CD14-positive monocyte (primary cell): ENCODE measurements around the gene CUZD1. TPM values are rescaled to one million over a fixed set of nuclear protein-coding genes. Genes with fewer than 3 reads are reported as not detected.

ENCODE experiments used
- DNase-seq, 3 donors: peaks; one replicate each; pipeline ENCODE4 v3.0.0-alpha.2; 2011 to 2022
- H2AFZ ChIP-seq: 2 replicates; pipeline ENCODE4 v1.6.0; 2012; ENCODE audit warnings: mild to moderate bottlenecking, low read depth, low read length, inconsistent platforms; ENCODE audit not compliant: insufficient read depth, poor library complexity, severe bottlenecking
- H3K27ac ChIP-seq, 2 donors: 1 replicate in 1 of 2; 2 replicates in 1 of 2; pipeline ENCODE4 v1.5.1; 2012 to 2013; ENCODE audit warnings: low read length in 2 of 2, control low read depth in 1 of 2, inconsistent platforms in 1 of 2, low read depth in 1 of 2, mild to moderate bottlenecking in 1 of 2
- H3K27me3 ChIP-seq, 2 donors: one replicate each; pipeline versions ENCODE4 v1.6.0 to v1.6.1; 2011 to 2013; ENCODE audit warnings: low read length in 2 of 2; ENCODE audit not compliant: control insufficient read depth in 2 of 2, insufficient read depth in 2 of 2
- H3K36me3 ChIP-seq, 2 donors: replicated peaks in 1 of 2; 1 replicate in 1 of 2; 2 replicates in 1 of 2; pipeline versions ENCODE4 v1.5.1 to v1.6.1; 2012 to 2013; ENCODE audit warnings: low read length in 2 of 2, control low read depth in 1 of 2, inconsistent platforms in 1 of 2, mild to moderate bottlenecking in 1 of 2; ENCODE audit not compliant: insufficient read depth in 2 of 2, control insufficient read depth in 1 of 2
- H3K4me1 ChIP-seq, 2 donors: 1 replicate in 1 of 2; 2 replicates in 1 of 2; pipeline versions ENCODE4 v1.5.1 to v1.6.1; 2012 to 2013; ENCODE audit warnings: low read length in 2 of 2, control low read depth in 1 of 2, inconsistent platforms in 1 of 2, mild to moderate bottlenecking in 1 of 2, moderate library complexity in 1 of 2; ENCODE audit not compliant: insufficient read depth in 2 of 2, control insufficient read depth in 1 of 2
- H3K4me2 ChIP-seq: replicated peaks from 2 replicates; pipeline ENCODE3; 2012; ENCODE audit warnings: low read length, moderate library complexity, mild to moderate bottlenecking; ENCODE audit not compliant: poor library complexity, severe bottlenecking; ENCODE audit errors: extremely low read depth
- H3K4me3 ChIP-seq, 3 experiments: fragments of 200-600 bp in 1 of 3; sonication (generic) in 1 of 3; replicated peaks in 1 of 3; 1 replicate in 2 of 3; 2 replicates in 1 of 3; pipeline ENCODE4 v1.5.1; 2011 to 2013; ENCODE audit warnings: low read length in 3 of 3, mild to moderate bottlenecking in 3 of 3, control low read depth in 2 of 3, low read depth in 2 of 3, inconsistent platforms in 1 of 3, moderate library complexity in 1 of 3
- H3K79me2 ChIP-seq: 2 replicates; pipeline ENCODE4 v1.6.0; 2012; ENCODE audit warnings: mild to moderate bottlenecking, control low read depth, inconsistent platforms, low read length, moderate library complexity; ENCODE audit not compliant: insufficient read depth
- H3K9ac ChIP-seq: 2 replicates; pipeline ENCODE4 v1.6.0; 2017; ENCODE audit warnings: low read length, mild to moderate bottlenecking; ENCODE audit not compliant: insufficient read depth, poor library complexity, severe bottlenecking
- H3K9me3 ChIP-seq, 2 donors: replicated peaks in 1 of 2; 1 replicate in 1 of 2; 2 replicates in 1 of 2; pipeline versions ENCODE4 v1.5.1 to v1.6.1; 2012 to 2013; ENCODE audit warnings: low read length in 2 of 2, control low read depth in 1 of 2; ENCODE audit not compliant: control insufficient read depth in 1 of 2, insufficient read depth in 1 of 2
- H4K20me1 ChIP-seq: 2 replicates; pipeline ENCODE4 v1.6.0; 2012; ENCODE audit warnings: mild to moderate bottlenecking, low read length, control low read depth, moderate library complexity; ENCODE audit not compliant: insufficient read depth
- H3K27ac Mint-ChIP-seq, 7 donors: one replicate each; pipeline ENCODE4 v1.8.0; 2020; ENCODE audit warnings: mild to moderate bottlenecking in 7 of 7, mixed read lengths in 7 of 7, moderate library complexity in 6 of 7, inconsistent platforms in 2 of 7
- H3K27me3 Mint-ChIP-seq, 3 donors: one replicate each; pipeline ENCODE4 v1.8.0; 2021 to 2022; ENCODE audit warnings: low read depth in 3 of 3, mild to moderate bottlenecking in 3 of 3, mixed read lengths in 3 of 3, moderate library complexity in 3 of 3, inconsistent platforms in 1 of 3
- H3K36me3 Mint-ChIP-seq, 2 donors: one replicate each; pipeline ENCODE4 v1.8.0; 2020; ENCODE audit warnings: mixed read lengths in 2 of 2, inconsistent platforms in 1 of 2, mild to moderate bottlenecking in 1 of 2
- H3K4me1 Mint-ChIP-seq: one replicate; pipeline ENCODE4 v1.8.0; 2020; ENCODE audit warnings: mild to moderate bottlenecking, mixed read lengths
- H3K4me3 Mint-ChIP-seq, 2 donors: one replicate each; pipeline ENCODE4 v1.8.0; 2020; ENCODE audit warnings: mild to moderate bottlenecking in 2 of 2, mixed read lengths in 2 of 2, moderate library complexity in 1 of 2
- H3K9me3 Mint-ChIP-seq, 7 donors: one replicate each; pipeline ENCODE4 v1.8.0; 2020 to 2022; ENCODE audit warnings: mixed read lengths in 7 of 7, mild to moderate bottlenecking in 6 of 7, moderate library complexity in 6 of 7, inconsistent platforms in 2 of 7
- WGBS: methylation state at CpG from one replicate; pipeline ENCODE4 v1.1.5; 2013; ENCODE audit warnings: missing lambda C conversion rate; ENCODE audit not compliant: insufficient coverage; 5-methylcytosine and 5-hydroxymethylcytosine counted together
- intact Hi-C, 2 donors: fragments of 100-400 bp; cut with micrococcal nuclease; formaldehyde crosslinking; loops; one replicate each; pipeline versions ENCODE4 v1.15.0 to v1.15.1; 2023
- polyA plus RNA-seq, 3 donors: library from polyadenylated mRNA; depleted of rRNA in 1 of 3; unstranded in 2 of 3; stranded (reverse) in 1 of 3; fragments of 300-500 nt in 2 of 3; fragments of >200 nt in 1 of 3; fragmentation: Illumina TruSeq in 2 of 3; gene quantifications; 1 replicate in 2 of 3; 2 replicates in 1 of 3; pipeline ENCODE4 v1.2.3, GENCODE V29; 2012 to 2021
- TF ChIP-seq, protein P1 (sequence below): fragments of 200-600 bp; IDR thresholded peaks from one replicate; pipeline ENCODE4 v1.8.0; 2022; ENCODE audit warnings: antibody characterized with exemption, mild to moderate bottlenecking

CUZD1 gene
- polyA plus RNA-seq, 3 donors: 0.14 to 0.29 TPM; not detected in 1

DNA sequence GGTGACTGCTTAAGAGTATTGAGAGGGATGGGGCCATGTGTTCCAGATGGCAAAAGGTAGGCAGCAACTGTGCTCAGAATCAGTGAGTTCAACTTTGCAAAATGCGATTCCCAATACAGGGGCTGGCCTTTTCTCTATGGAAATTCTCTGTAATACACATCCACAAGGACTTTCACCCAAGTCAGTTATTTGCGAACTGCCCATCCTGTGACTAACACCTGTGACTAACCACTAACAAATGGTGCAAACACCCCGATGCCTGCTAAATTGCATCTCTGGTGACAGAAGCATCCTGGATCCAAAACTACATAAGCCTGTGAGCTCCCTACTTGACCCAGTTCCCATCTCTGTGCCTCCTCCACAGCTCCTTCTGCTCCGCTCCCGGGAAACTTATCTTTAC is 9.0 kb upstream of the CUZD1 start:
- Histone ChIP-seq H3K9ac (no peak overlapping the region), H3K27me3 (no peaks in the 10 kb centered on the region), H3K79me2 (no peaks in the 10 kb centered on the region), H4K20me1 (no peaks in the 10 kb centered on the region), H3K9me3 (no peaks in the 10 kb centered on the region), H3K4me1 (no peaks in the 10 kb centered on the region), H2AFZ (no peak overlapping the region), H3K4me2 (no peak overlapping the region), H3K27ac (no peak overlapping the region), H3K4me3 (no peak overlapping the region), H3K36me3 (peaks cover 0 to 21% of the 10 kb centered on the region in 2 donors)
- TF ChIP-seq, protein P1, sequence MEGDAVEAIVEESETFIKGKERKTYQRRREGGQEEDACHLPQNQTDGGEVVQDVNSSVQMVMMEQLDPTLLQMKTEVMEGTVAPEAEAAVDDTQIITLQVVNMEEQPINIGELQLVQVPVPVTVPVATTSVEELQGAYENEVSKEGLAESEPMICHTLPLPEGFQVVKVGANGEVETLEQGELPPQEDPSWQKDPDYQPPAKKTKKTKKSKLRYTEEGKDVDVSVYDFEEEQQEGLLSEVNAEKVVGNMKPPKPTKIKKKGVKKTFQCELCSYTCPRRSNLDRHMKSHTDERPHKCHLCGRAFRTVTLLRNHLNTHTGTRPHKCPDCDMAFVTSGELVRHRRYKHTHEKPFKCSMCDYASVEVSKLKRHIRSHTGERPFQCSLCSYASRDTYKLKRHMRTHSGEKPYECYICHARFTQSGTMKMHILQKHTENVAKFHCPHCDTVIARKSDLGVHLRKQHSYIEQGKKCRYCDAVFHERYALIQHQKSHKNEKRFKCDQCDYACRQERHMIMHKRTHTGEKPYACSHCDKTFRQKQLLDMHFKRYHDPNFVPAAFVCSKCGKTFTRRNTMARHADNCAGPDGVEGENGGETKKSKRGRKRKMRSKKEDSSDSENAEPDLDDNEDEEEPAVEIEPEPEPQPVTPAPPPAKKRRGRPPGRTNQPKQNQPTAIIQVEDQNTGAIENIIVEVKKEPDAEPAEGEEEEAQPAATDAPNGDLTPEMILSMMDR: no peak
- H3K27me3 Mint-ChIP-seq: no peaks in the 10 kb centered on the region
- peaks cover 28 to 39% of the 10 kb centered on the region in 2 donors for H3K36me3 Mint-ChIP-seq
- H3K9me3 Mint-ChIP-seq: peaks cover 0 to 1% (median 0%) of the 10 kb centered on the region in 7 donors
- intact Hi-C loops: no loop called here
- H3K27ac Mint-ChIP-seq: no peak overlapping the region
- H3K4me1 Mint-ChIP-seq: no peaks in the 10 kb centered on the region
- 100% methylated on average over 2 of the region's 5 CpGs for WGBS
- DNase-seq: no peak
- H3K4me3 Mint-ChIP-seq: no peak overlapping the region

DNA sequence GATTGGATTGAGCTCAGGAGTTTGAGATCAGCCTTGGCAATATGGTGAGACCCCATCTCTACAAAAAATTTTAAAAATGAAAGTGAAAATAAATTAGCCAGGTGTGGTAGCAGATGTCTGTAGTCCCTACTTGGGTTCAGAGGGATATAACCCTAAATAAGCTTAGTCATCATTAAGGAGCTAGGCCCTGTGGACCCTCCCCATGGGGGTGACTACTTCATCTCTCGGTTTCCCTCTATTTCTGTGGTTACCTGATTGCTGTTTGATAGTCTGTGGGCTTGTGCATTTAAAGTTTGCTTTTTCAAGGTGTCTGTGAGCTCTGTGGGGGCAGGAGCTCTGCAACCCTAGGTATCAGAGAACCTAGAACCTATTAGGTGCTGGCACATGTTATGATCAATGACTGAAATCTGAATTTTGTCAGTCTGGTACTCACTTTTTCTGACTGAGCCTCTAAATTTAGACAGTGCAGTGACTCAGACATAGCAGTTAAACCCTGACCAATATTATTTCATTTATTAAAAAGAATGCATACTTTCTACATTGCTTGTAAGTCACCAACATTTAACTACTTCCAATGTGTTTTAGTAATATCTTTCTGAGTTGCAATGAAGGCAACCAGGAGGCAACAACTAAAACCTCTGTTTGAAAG is 8.1 kb upstream of the CUZD1 start:
- no peaks in the 10 kb centered on the region for H3K27me3 Mint-ChIP-seq
- Histone ChIP-seq H3K4me1 (no peaks in the 10 kb centered on the region), H3K27me3 (no peaks in the 10 kb centered on the region), H3K4me3 (no peak overlapping the region), H3K79me2 (no peaks in the 10 kb centered on the region), H3K4me2 (no peak overlapping the region), H3K27ac (no peak overlapping the region), H2AFZ (no peak overlapping the region), H4K20me1 (no peaks in the 10 kb centered on the region), H3K36me3 (peaks cover 0 to 21% of the 10 kb centered on the region in 2 donors), H3K9ac (no peak overlapping the region), H3K9me3 (no peaks in the 10 kb centered on the region)
- peaks cover 0 to 1% (median 0%) of the 10 kb centered on the region in 7 donors for H3K9me3 Mint-ChIP-seq
- no peak for DNase-seq
- H3K4me1 Mint-ChIP-seq: no peaks in the 10 kb centered on the region
- intact Hi-C loops: no loop called here
- no CpG with 5 or more reads among the region's 1 CpG for WGBS
- peaks cover 30 to 43% of the 10 kb centered on the region in 2 donors for H3K36me3 Mint-ChIP-seq
- TF ChIP-seq, protein P1: no peak
- no peak overlapping the region for H3K4me3 Mint-ChIP-seq
- no peak overlapping the region for H3K27ac Mint-ChIP-seq
